IPS-20b (cell line): Measurements from ENCODE around the gene SLC38A7.
"Not testable (repeated sequence)": the region's sequence is repeated elsewhere in the genome, so short reads cannot be mapped to it uniquely, and the experiment has no call there.

Experiments used
- H3K27ac ChIP-seq: one replicate; pipeline ENCODE4 v1.5.1; 2013; ENCODE audit warnings: low read length
- H3K27me3 ChIP-seq: 2 replicates; pipeline ENCODE4 v1.6.1; 2013; ENCODE audit warnings: mild to moderate bottlenecking, low read length, inconsistent platforms; ENCODE audit not compliant: insufficient read depth
- H3K36me3 ChIP-seq: 2 replicates; pipeline ENCODE4 v1.6.1; 2013; ENCODE audit warnings: low read depth, mild to moderate bottlenecking, inconsistent platforms, low read length, moderate library complexity; ENCODE audit not compliant: insufficient read depth
- H3K4me1 ChIP-seq: 2 replicates; pipeline ENCODE4 v1.6.1; 2013; ENCODE audit warnings: mild to moderate bottlenecking, control low read depth, inconsistent platforms, low read length, moderate library complexity; ENCODE audit not compliant: insufficient read depth
- H3K4me3 ChIP-seq: 2 replicates; pipeline ENCODE4 v1.5.1; 2013; ENCODE audit warnings: mild to moderate bottlenecking, low read length, inconsistent platforms
- H3K9ac ChIP-seq: 2 replicates; pipeline ENCODE4 v1.6.1; 2013; ENCODE audit warnings: low read depth, mild to moderate bottlenecking, inconsistent platforms, low read length, moderate library complexity
- H3K9me3 ChIP-seq: 2 replicates; pipeline ENCODE4 v1.6.1; 2013; ENCODE audit warnings: mild to moderate bottlenecking, low read depth, low read length, inconsistent platforms; ENCODE audit not compliant: insufficient read depth

Gene SLC38A7

GRCh38 chr16:58670177-58670576 lies 14.4 kb downstream of the SLC38A7 start:
- no peaks in the 10 kb centered on the region for H3K27me3 ChIP-seq
- H3K27ac ChIP-seq: no peak overlapping the region
- no peaks in the 10 kb centered on the region for H3K9me3 ChIP-seq
- peaks cover 24% of the 10 kb centered on the region for H3K36me3 ChIP-seq
- H3K9ac ChIP-seq: no peak overlapping the region
- no peak overlapping the region for H3K4me3 ChIP-seq
- H3K4me1 ChIP-seq: no peaks in the 10 kb centered on the region

GRCh38 chr16:58665200-58665599 lies 19.4 kb downstream of the SLC38A7 start:
- H3K4me1 ChIP-seq: no peaks in the 10 kb centered on the region
- H3K4me3 ChIP-seq: no peak overlapping the region
- no peak overlapping the region for H3K27ac ChIP-seq
- peaks cover 15% of the 10 kb centered on the region for H3K36me3 ChIP-seq
- no peak overlapping the region for H3K9ac ChIP-seq
- H3K9me3 ChIP-seq: no peaks in the 10 kb centered on the region
- no peaks in the 10 kb centered on the region for H3K27me3 ChIP-seq

- Histone ChIP-seq H3K36me3 (0 out of 2 replicates have a peak, but pooled peaks cover under 1% of the 10 kb centered on the region), H3K4me1 (no peaks in the 10 kb centered on the region), H3K9ac (no peak overlapping the region), H3K27ac (no peak overlapping the region), H3K27me3 (no peaks in the 10 kb centered on the region), H3K9me3 (no peaks in the 10 kb centered on the region), H3K4me3 (no peak overlapping the region)
Measured at GRCh38 chr16:58661199-58661830, 23.3 kb downstream of the SLC38A7 start.

GRCh38 chr16:58659911-58660310 lies 24.7 kb downstream of the SLC38A7 start:
- not testable (repeated sequence) for H3K4me1 ChIP-seq, H3K36me3 ChIP-seq, H3K4me3 ChIP-seq, H3K9ac ChIP-seq, H3K27ac ChIP-seq, H3K27me3 ChIP-seq, H3K9me3 ChIP-seq

- Histone ChIP-seq H3K4me3 (no peak overlapping the region), H3K9me3 (no peaks in the 10 kb centered on the region), H3K27ac (no peak overlapping the region), H3K4me1 (no peaks in the 10 kb centered on the region), H3K36me3 (no peaks in the 10 kb centered on the region), H3K27me3 (no peaks in the 10 kb centered on the region; the same call in 1 of the 2 replicates), H3K9ac (no peak overlapping the region)
Measured at GRCh38 chr16:58658796-58659211, 25.8 kb downstream of the SLC38A7 start.

GRCh38 chr16:58656899-58657298 lies 27.7 kb downstream of the SLC38A7 start:
- Histone ChIP-seq H3K4me1 (no peaks in the 10 kb centered on the region; the same call in 1 of the 2 replicates), H3K9ac (no peak overlapping the region), H3K9me3 (no peaks in the 10 kb centered on the region), H3K4me3 (no peak overlapping the region), H3K27ac (no peak overlapping the region), H3K27me3 (no peaks in the 10 kb centered on the region; the same call in 1 of the 2 replicates), H3K36me3 (no peaks in the 10 kb centered on the region)

GRCh38 chr16:58655215-58655596 lies 29.4 kb downstream of the SLC38A7 start:
- no peaks in the 10 kb centered on the region; the same call in 1 of the 2 replicates for H3K27me3 ChIP-seq
- H3K4me1 ChIP-seq: no peaks in the 10 kb centered on the region; the same call in 1 of the 2 replicates
- no peak overlapping the region for H3K27ac ChIP-seq
- no peak overlapping the region for H3K9ac ChIP-seq
- no peak overlapping the region for H3K4me3 ChIP-seq
- H3K36me3 ChIP-seq: no peaks in the 10 kb centered on the region
- no peaks in the 10 kb centered on the region for H3K9me3 ChIP-seq

- Histone ChIP-seq H3K27me3 (no peaks in the 10 kb centered on the region; the same call in 1 of the 2 replicates), H3K9me3 (no peaks in the 10 kb centered on the region), H3K27ac (no peak overlapping the region), H3K4me3 (no peak overlapping the region), H3K4me1 (no peaks in the 10 kb centered on the region; the same call in 1 of the 2 replicates), H3K36me3 (no peaks in the 10 kb centered on the region), H3K9ac (no peak overlapping the region)
Measured at GRCh38 chr16:58654560-58655214, 29.9 kb downstream of the SLC38A7 start.

GRCh38 chr16:58652741-58653140 lies 31.8 kb downstream of the SLC38A7 start:
- Histone ChIP-seq H3K4me3 (no peak overlapping the region; the same call in 1 of the 2 replicates), H3K4me1 (no peaks in the 10 kb centered on the region; the same call in 1 of the 2 replicates), H3K27me3 (no peaks in the 10 kb centered on the region; the same call in 1 of the 2 replicates), H3K9me3 (no peaks in the 10 kb centered on the region), H3K9ac (no peak overlapping the region; the same call in 1 of the 2 replicates), H3K36me3 (no peaks in the 10 kb centered on the region), H3K27ac (no peak overlapping the region)

GRCh38 chr16:58651965-58652348 lies 32.6 kb downstream of the SLC38A7 start:
- Histone ChIP-seq H3K27me3 (no peaks in the 10 kb centered on the region; the same call in 1 of the 2 replicates), H3K9ac (no peak overlapping the region), H3K9me3 (no peaks in the 10 kb centered on the region), H3K36me3 (no peaks in the 10 kb centered on the region), H3K4me1 (no peaks in the 10 kb centered on the region; the same call in 1 of the 2 replicates), H3K4me3 (no peak overlapping the region), H3K27ac (no peak overlapping the region)

GRCh38 chr16:58649707-58650106 lies 34.9 kb downstream of the SLC38A7 start:
- Histone ChIP-seq H3K27ac (no peak overlapping the region), H3K27me3 (no peaks in the 10 kb centered on the region; the same call in 1 of the 2 replicates), H3K9me3 (no peaks in the 10 kb centered on the region), H3K4me1 (no peaks in the 10 kb centered on the region; the same call in 1 of the 2 replicates), H3K9ac (no peak overlapping the region), H3K36me3 (no peaks in the 10 kb centered on the region), H3K4me3 (no peak overlapping the region)

- Histone ChIP-seq H3K9me3 (no peaks in the 10 kb centered on the region), H3K27me3 (no peaks in the 10 kb centered on the region), H3K4me3 (no peak overlapping the region), H3K4me1 (no peaks in the 10 kb centered on the region), H3K36me3 (no peaks in the 10 kb centered on the region), H3K9ac (no peak overlapping the region), H3K27ac (no peak overlapping the region)
Measured at GRCh38 chr16:58647107-58647506, 37.5 kb downstream of the SLC38A7 start.
